Liver (tissue), 9 donors: Measurements from ENCODE around the gene AIMP1. TPM values are rescaled to one million over a fixed set of nuclear protein-coding genes. Genes with fewer than 3 reads are reported as not detected.

ENCODE experiments used
- DNase-seq: peaks from one replicate; pipeline ENCODE4 v3.0.0-alpha.2; 2017; ENCODE audit warnings: low spot score
- H3K27ac ChIP-seq, 2 donors: one replicate each; pipeline ENCODE4 v1.7.0; 2013; ENCODE audit warnings: inconsistent platforms in 2 of 2, low read length in 2 of 2, control low read depth in 1 of 2, low read depth in 1 of 2, mild to moderate bottlenecking in 1 of 2
- H3K27me3 ChIP-seq, 4 donors: one replicate each; pipeline versions ENCODE4 v1.6.1 to v1.7.0; 2013; ENCODE audit warnings: low read length in 3 of 4, inconsistent platforms in 1 of 4, mild to moderate bottlenecking in 1 of 4, moderate library complexity in 1 of 4; ENCODE audit not compliant: control insufficient read depth in 4 of 4, insufficient read depth in 4 of 4
- H3K36me3 ChIP-seq, 4 donors: one replicate each; pipeline versions ENCODE4 v1.6.1 to v1.7.0; 2013; ENCODE audit warnings: low read length in 3 of 4, mild to moderate bottlenecking in 3 of 4, low read depth in 1 of 4, moderate library complexity in 1 of 4; ENCODE audit not compliant: control insufficient read depth in 4 of 4, insufficient read depth in 3 of 4
- H3K4me1 ChIP-seq, 4 donors: one replicate each; pipeline versions ENCODE4 v1.6.1 to v1.7.0; 2013; ENCODE audit warnings: low read length in 3 of 4, mild to moderate bottlenecking in 3 of 4, moderate library complexity in 1 of 4; ENCODE audit not compliant: control insufficient read depth in 4 of 4, insufficient read depth in 4 of 4
- H3K4me3 ChIP-seq, 3 donors: one replicate each; pipeline versions ENCODE4 v1.6.1 to v1.7.0; 2013; ENCODE audit warnings: low read length in 3 of 3, control low read depth in 1 of 3, low read depth in 1 of 3, mild to moderate bottlenecking in 1 of 3
- H3K9ac ChIP-seq, 2 donors: one replicate each; pipeline ENCODE4 v1.7.0; 2013; ENCODE audit warnings: low read length in 2 of 2, mild to moderate bottlenecking in 2 of 2, moderate library complexity in 2 of 2, control low read depth in 1 of 2, low read depth in 1 of 2
- H3K9me3 ChIP-seq, 4 donors: one replicate each; pipeline versions ENCODE4 v1.6.1 to v1.7.0; 2013; ENCODE audit warnings: low read length in 3 of 4; ENCODE audit not compliant: control insufficient read depth in 4 of 4
- EGR1 ChIP-seq, 2 donors: IDR thresholded peaks; 2 replicates each; pipeline ENCODE4 v1.6.1; 2016 to 2018; ENCODE audit warnings: antibody characterized with exemption in 2 of 2, low read depth in 2 of 2
- FOXA1 ChIP-seq: IDR thresholded peaks from 2 replicates; pipeline ENCODE4 v1.6.1; 2016; ENCODE audit warnings: antibody characterized with exemption
- FOXA2 ChIP-seq: IDR thresholded peaks from 2 replicates; pipeline ENCODE4 v1.6.1; 2016; ENCODE audit warnings: antibody characterized with exemption
- JUND ChIP-seq, 2 donors: IDR thresholded peaks; 2 replicates each; pipeline ENCODE4 v1.6.1; 2016; ENCODE audit warnings: antibody characterized with exemption in 2 of 2
- NR2F2 ChIP-seq: IDR thresholded peaks from 2 replicates; pipeline ENCODE4 v1.6.1; 2016; ENCODE audit warnings: antibody characterized with exemption
- RAD21 ChIP-seq, 2 donors: IDR thresholded peaks; 2 replicates each; pipeline ENCODE4 v1.6.1; 2016; ENCODE audit warnings: antibody characterized with exemption in 2 of 2, mild to moderate bottlenecking in 2 of 2
- SP1 ChIP-seq: IDR thresholded peaks from 2 replicates; pipeline ENCODE4 v1.6.1; 2018; ENCODE audit warnings: antibody characterized with exemption, mild to moderate bottlenecking
- TAF1 ChIP-seq: conservative IDR thresholded peaks from 2 replicates; pipeline ENCODE4 v1.6.1; 2016; ENCODE audit warnings: antibody characterized with exemption, mild to moderate bottlenecking
- YY1 ChIP-seq: IDR thresholded peaks from 2 replicates; pipeline ENCODE4 v1.6.1; 2016; ENCODE audit warnings: antibody characterized with exemption, mild to moderate bottlenecking
- WGBS: extraction: QIAGEN DNeasy Blood & Tissue Kit; methylation state at CpG from one replicate; pipeline ENCODE4 v1.1.7; 2013; 5-methylcytosine and 5-hydroxymethylcytosine counted together
- polyA plus RNA-seq, 2 donors: library from polyadenylated mRNA; stranded (reverse) in 1 of 2; unstranded in 1 of 2; fragments of 200-250 nt in 1 of 2; fragments of >200 nt in 1 of 2; fragmentation: Nextera tagmentation in 1 of 2; extraction: Ambion mirVana in 1 of 2; gene quantifications; one replicate each; pipeline versions ENCODE4 v1.2.1 to v1.2.3, GENCODE V29; 2013 to 2015
- total RNA-seq, 2 donors: library from RNA; depleted of rRNA; stranded (reverse); fragments of >200 nt; gene quantifications; one replicate each; pipeline ENCODE4 v1.2.3, GENCODE V29; 2014
- TF ChIP-seq, protein P1 (sequence below): fragments of 150-350 bp; IDR thresholded peaks from 2 replicates; pipeline ENCODE4 v1.5.1; 2017; ENCODE audit warnings: improper control_type of control experiment, low read depth, low read length; ENCODE audit not compliant: missing input control
- TF ChIP-seq, protein P2 (sequence below): IDR thresholded peaks from 2 replicates; pipeline ENCODE4 v1.6.1; 2016; ENCODE audit warnings: antibody characterized with exemption
- donor health status: healthy.
- donor health status: healthy.
- donor health status: healthy.
- donor health status: healthy.
- donor health status: healthy.

AIMP1 gene
- total and polyA plus RNA-seq, 4 donors = 8.6 to 44.6 (median 10.5) TPM

DNA sequence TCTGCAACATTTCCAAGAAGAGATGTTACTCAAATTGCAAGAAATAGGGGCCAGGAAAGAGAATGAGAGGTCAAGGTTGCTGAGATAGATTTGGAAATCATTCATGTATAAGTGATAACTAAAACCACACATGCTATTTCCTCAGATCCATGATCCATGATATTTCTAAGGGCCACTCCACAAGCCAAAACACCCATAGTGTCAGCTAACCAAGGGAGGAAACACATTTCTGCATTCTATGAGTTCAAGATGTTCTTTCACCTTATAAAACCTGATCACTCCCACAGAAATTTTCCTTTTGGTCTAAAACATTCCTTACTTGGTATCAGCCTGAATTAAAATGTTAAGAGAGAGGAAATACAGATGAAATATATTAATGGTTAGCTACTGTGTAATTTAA, 47.6 kb upstream of the AIMP1 start:
- TF ChIP-seq YY1 (no peak), NR2F2 (no peak)
- Histone ChIP-seq H3K9ac (no peak overlapping the region), H3K9me3 (no peaks in the 10 kb centered on the region), H3K36me3 (no peaks in the 10 kb centered on the region), H3K4me1 (peaks cover 0 to 11% (median 2%) of the 10 kb centered on the region in 4 donors), H3K4me3 (no peak overlapping the region), H3K27ac (no peak overlapping the region), H3K27me3 (no peaks in the 10 kb centered on the region)
- DNase-seq = no peak

DNA sequence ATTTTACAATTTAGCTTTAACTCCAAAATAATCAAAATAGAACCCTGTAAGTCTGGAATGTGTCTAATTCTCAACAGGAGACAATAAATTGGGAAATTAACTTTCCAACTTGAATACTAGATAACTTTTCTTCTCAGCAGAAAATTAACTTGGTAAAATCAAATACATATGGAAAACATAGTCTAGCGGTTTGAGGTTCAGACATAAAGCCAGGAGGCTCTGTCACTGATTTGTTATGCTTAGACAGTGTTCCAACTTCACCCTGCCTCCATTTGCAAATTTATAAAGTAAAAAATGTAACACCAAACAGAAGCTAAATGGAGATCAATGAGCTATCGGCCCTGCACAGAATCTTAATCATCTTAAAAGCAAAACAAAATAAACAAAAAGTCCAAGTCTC, 46.6 kb upstream of the AIMP1 start:
- no peak for DNase-seq
- Histone ChIP-seq H3K27ac (no peak overlapping the region), H3K9ac (no peak overlapping the region), H3K9me3 (no peaks in the 10 kb centered on the region), H3K4me1 (peaks cover 0 to 3% (median 1%) of the 10 kb centered on the region in 4 donors), H3K27me3 (no peaks in the 10 kb centered on the region), H3K36me3 (peaks cover 0 to under 1% (median 0%) of the 10 kb centered on the region in 4 donors), H3K4me3 (no peak overlapping the region)
- TF ChIP-seq TAF1 = no peak
- no peak for TF ChIP-seq NR2F2
- TF ChIP-seq FOXA1 = no peak
- no peak for TF ChIP-seq JUND (IDR thresholded peaks at IDR 0.05)
- no peak for TF ChIP-seq EGR1 (IDR thresholded peaks at IDR 0.05; ENCODE audit: low read depth in 2 of 2)
- TF ChIP-seq YY1 = no peak
- no peak for TF ChIP-seq SP1
- TF ChIP-seq, protein P1, sequence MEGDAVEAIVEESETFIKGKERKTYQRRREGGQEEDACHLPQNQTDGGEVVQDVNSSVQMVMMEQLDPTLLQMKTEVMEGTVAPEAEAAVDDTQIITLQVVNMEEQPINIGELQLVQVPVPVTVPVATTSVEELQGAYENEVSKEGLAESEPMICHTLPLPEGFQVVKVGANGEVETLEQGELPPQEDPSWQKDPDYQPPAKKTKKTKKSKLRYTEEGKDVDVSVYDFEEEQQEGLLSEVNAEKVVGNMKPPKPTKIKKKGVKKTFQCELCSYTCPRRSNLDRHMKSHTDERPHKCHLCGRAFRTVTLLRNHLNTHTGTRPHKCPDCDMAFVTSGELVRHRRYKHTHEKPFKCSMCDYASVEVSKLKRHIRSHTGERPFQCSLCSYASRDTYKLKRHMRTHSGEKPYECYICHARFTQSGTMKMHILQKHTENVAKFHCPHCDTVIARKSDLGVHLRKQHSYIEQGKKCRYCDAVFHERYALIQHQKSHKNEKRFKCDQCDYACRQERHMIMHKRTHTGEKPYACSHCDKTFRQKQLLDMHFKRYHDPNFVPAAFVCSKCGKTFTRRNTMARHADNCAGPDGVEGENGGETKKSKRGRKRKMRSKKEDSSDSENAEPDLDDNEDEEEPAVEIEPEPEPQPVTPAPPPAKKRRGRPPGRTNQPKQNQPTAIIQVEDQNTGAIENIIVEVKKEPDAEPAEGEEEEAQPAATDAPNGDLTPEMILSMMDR = no peak
- TF ChIP-seq FOXA2 = no peak
- 92% methylated on average over 2 of the region's 2 CpGs for WGBS

DNA sequence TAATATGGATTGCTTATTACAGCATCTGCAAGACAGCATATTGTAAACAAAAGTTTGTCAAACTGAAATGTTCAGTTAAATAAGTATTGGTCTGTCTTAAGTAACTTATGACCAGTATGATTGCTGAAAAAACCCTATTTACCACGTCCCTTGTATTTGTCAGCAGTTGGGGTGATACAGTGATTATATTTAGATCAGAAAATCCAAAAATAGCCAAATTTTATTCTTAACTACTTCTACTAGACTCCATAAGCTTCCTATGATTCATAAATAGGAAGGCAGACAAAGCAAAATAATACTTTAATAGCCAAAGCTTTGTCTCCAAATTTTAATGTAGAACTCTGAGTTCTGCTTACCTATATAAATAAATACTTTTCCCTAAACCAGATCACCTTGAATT, 45.6 kb upstream of the AIMP1 start:
- Histone ChIP-seq H3K36me3 (peaks cover 0 to 1% (median 0%) of the 10 kb centered on the region in 4 donors), H3K9me3 (no peaks in the 10 kb centered on the region), H3K4me1 (no peaks in the 10 kb centered on the region), H3K9ac (no peak overlapping the region), H3K4me3 (no peak overlapping the region), H3K27me3 (no peaks in the 10 kb centered on the region), H3K27ac (no peak overlapping the region)
- WGBS = 80% methylated on average over 1 of the region's 1 CpG
- TF ChIP-seq RAD21 (IDR thresholded peaks at IDR 0.05) (no peak), EGR1 (IDR thresholded peaks at IDR 0.05; ENCODE audit: low read depth in 2 of 2) (no peak)
- TF ChIP-seq, protein P2, sequence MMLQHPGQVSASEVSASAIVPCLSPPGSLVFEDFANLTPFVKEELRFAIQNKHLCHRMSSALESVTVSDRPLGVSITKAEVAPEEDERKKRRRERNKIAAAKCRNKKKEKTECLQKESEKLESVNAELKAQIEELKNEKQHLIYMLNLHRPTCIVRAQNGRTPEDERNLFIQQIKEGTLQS = no peak
- no peak for DNase-seq

DNA sequence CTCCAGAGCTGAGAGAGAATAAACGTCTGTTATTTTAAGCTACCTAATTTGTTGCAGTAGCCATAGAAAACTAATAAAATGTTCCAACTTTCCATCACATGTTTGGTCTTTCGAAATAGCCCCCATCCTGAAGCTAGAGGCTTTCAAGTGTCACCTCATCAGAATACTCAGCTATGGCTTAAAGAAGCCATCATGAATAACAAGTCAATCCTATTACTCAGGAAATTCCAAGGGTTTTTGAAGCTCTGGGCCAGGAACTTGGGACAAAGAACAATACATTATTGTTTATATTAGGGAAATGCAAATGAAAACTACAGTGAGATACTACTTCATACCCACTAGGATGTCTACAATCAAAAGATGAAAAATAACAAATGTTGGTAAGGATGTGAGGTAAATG, 42.5 kb upstream of the AIMP1 start:
- Histone ChIP-seq H3K4me3 (no peak overlapping the region), H3K27ac (no peak overlapping the region), H3K9me3 (no peaks in the 10 kb centered on the region), H3K36me3 (peaks cover 0 to 1% (median 0%) of the 10 kb centered on the region in 4 donors), H3K4me1 (no peaks in the 10 kb centered on the region), H3K9ac (no peak overlapping the region), H3K27me3 (no peaks in the 10 kb centered on the region)
- 86% methylated on average over 2 of the region's 2 CpGs for WGBS
- TF ChIP-seq FOXA2 = no peak
- no peak for DNase-seq
